Fibroblast of villous mesenchyme (primary cell): Measurements from ENCODE around the gene PPP1R7. TPM values are rescaled to one million over a fixed set of nuclear protein-coding genes. Genes with fewer than 3 reads are reported as not detected.

Source experiments
- DNase-seq: peaks from one replicate; pipeline ENCODE4 v3.0.0-alpha.2; 2010; ENCODE audit warnings: low read depth
- H3K4me3 ChIP-seq: 2 replicates; pipeline ENCODE4 v1.5.1; 2011; ENCODE audit warnings: low read depth, mild to moderate bottlenecking, low read length
- CTCF ChIP-seq: IDR thresholded peaks from 2 replicates; pipeline ENCODE4 v1.5.1; 2012; ENCODE audit warnings: low read depth, mild to moderate bottlenecking, low read length; ENCODE audit not compliant: insufficient read depth
- total RNA-seq: library from RNA; depleted of rRNA; stranded (reverse); fragments of >200 nt; gene quantifications from 2 replicates; pipeline ENCODE4 v1.2.3, GENCODE V29; 2012

The PPP1R7 gene
- total RNA-seq, 1 donor, result 78.2 TPM

- H3K4me3 ChIP-seq, result no peak overlapping the region
- no peak for TF ChIP-seq CTCF
Measured at GRCh38 chr2:241178961-241179360, 28.7 kb downstream of the PPP1R7 start.

GRCh38 chr2:241179899-241180298, 29.6 kb downstream of the PPP1R7 start:
- H3K4me3 ChIP-seq, result no peak overlapping the region
- peak; percentile 5 for DNase-seq
- TF ChIP-seq CTCF, result no peak

More at GRCh38 chr2:241178961-241179360, 28.7 kb downstream of the PPP1R7 start:
- no peak for DNase-seq

GRCh38 chr2:241180495-241180894, 30.2 kb downstream of the PPP1R7 start:
- no peak for DNase-seq
- TF ChIP-seq CTCF, result no peak
- no peak overlapping the region for H3K4me3 ChIP-seq

- DNase-seq, result no peak
Measured at GRCh38 chr2:241182126-241182525, 31.9 kb downstream of the PPP1R7 start.

GRCh38 chr2:241182531-241183133, 32.4 kb downstream of the PPP1R7 start:
- no peak for DNase-seq
- TF ChIP-seq CTCF, result no peak
- H3K4me3 ChIP-seq, result no peak overlapping the region

More at GRCh38 chr2:241182126-241182525, 31.9 kb downstream of the PPP1R7 start:
- H3K4me3 ChIP-seq, result no peak overlapping the region
- no peak for TF ChIP-seq CTCF

GRCh38 chr2:241183221-241183620, 33.0 kb downstream of the PPP1R7 start:
- H3K4me3 ChIP-seq, result no peak overlapping the region
- DNase-seq, result no peak
- no peak for TF ChIP-seq CTCF

GRCh38 chr2:241184901-241185300, 34.6 kb downstream of the PPP1R7 start:
- H3K4me3 ChIP-seq, result no peak overlapping the region
- no peak for DNase-seq
- TF ChIP-seq CTCF, result no peak
